HG03571 (cell line): ENCODE results near the gene UBA1.

Source experiments
- ATAC-seq: cut with Tn5 transposase; IDR thresholded peaks from one replicate; pipeline ENCODE4 v1.9.1; 2021; ENCODE audit not compliant: unreplicated experiment

UBA1 gene

GRCh38 chrX:47210661-47211425, 17.2 kb downstream of the UBA1 start:
- no peak for ATAC-seq

DNA sequence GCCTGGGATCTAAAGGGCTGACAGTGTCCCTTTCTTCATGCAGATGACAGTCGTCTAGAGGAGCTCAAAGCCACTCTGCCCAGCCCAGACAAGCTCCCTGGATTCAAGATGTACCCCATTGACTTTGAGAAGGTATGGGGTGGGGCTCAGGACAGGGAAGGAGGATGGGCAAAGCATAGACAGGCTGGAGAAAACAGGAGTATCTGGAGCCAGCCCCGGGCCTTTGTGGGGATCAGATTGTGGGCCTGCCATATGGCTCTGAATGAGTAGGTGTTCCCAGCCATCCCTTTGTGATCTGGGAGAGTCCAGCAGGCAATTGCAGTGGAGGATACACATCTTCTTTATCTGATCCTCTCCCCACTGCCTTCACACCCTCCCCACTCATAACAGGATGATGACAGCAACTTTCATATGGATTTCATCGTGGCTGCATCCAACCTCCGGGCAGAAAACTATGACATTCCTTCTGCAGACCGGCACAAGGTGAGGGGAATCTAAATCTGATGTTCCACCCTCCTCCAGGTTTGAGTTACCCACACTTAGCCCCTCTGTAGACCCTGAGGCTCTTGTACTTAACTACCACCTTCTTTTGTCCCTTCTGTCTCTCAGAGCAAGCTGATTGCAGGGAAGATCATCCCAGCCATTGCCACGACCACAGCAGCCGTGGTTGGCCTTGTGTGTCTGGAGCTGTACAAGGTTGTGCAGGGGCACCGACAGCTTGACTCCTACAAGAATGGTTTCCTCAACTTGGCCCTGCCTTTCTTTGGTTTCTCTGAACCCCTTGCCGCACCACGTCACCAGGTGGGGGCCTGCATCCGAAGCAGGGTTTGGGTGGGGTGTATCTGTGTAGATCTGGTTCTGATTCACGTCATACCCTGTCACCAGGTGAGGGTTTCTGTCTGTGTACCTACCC, 19.0 kb downstream of the UBA1 start:
- ATAC-seq = no peak

DNA sequence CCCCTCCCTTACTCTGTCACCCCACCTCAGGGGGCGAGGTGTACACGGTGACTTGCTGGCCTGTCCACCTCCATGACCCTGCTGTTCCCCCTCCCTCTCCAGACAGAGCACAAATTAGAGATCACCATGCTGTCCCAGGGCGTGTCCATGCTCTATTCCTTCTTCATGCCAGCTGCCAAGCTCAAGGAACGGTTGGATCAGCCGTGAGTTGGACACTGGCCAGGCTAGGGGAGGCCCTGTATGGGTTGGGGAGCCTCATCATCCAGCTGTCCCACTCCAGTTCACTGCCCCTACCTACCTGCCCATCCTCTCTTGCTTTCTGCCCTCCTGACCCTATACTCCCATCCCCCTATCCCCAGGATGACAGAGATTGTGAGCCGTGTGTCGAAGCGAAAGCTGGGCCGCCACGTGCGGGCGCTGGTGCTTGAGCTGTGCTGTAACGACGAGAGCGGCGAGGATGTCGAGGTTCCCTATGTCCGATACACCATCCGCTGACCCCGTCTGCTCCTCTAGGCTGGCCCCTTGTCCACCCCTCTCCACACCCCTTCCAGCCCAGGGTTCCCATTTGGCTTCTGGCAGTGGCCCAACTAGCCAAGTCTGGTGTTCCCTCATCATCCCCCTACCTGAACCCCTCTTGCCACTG, 20.9 kb downstream of the UBA1 start:
- no peak for ATAC-seq

GRCh38 chrX:47215291-47215900, 21.8 kb downstream of the UBA1 start:
- no peak for ATAC-seq

DNA sequence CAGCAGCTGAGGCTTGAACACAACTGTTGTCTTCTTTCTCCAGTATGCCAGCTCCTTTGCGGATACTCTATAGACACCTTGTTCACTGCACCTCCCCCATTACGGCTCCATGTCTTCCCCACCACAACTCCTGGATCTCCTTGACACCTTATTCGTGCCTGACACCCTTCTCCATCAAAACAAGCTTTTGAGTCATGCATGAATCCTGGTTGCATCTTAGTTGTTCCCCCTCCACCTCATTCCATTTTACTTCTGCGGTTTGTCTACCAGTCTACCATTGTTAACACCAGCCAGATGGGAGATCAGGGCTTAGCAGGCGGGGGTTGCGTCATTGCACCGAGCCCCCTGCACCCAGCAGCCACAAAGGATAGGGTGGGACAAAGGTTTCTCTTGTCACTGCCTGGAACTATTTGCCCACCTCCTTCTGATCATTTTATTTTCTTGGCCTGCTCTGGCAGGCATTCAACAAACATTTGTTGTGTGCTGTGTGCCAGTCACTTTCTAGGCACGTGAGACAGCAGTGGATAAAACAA, 22.8 kb downstream of the UBA1 start:
- no peak for ATAC-seq

DNA sequence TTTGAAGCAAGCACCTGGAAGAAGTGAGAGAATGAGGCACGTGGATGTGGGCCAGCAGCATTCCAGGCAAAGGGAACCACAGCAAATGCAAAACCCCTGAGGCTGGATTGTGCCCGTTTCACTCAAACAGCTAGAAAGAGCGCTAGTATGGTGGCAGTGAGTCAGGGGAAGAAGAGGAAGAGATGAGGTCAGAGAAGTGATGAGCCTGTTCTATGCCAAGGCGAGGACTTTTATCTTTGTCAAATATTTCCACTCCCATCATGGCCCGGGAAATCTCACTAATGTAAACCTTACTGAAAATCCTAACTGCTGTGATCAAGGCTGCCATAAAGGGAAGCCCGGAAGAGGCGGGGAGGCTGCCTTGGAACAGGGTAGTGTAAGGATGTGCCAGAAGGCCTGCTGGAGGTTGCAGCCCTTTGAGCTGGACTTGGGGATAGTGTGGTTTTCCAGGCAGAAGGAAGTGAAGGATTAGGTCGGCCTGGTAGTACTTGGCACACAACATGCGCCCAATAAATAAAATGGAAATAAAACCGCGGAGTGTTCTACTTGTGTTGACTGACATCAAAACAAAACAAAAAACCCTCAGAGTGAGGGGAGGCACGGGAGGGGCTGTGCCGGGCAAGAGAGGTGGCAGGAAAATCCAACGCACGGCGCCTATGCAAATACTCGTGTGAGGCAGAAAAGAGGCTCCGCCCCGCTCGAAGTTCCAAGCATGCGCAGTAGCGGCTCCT, 23.7 kb downstream of the UBA1 start:
- no peak for ATAC-seq

GRCh38 chrX:47217852-47218279, 24.2 kb downstream of the UBA1 start:
- ATAC-seq = peak; percentile 80

GRCh38 chrX:47218280-47218919, 24.8 kb downstream of the UBA1 start, which contains the start of gene CDK16:
Gene CDK16, plus strand, starts transcription at chrX:47218681. Its CDS starts 4,877 bp downstream, at chrX:47223558.
- peak; percentile 32 for ATAC-seq

GRCh38 chrX:47218920-47219815, 25.5 kb downstream of the UBA1 start:
- ATAC-seq = no peak

GRCh38 chrX:47221756-47222155, 28.1 kb downstream of the UBA1 start:
- no peak for ATAC-seq

DNA sequence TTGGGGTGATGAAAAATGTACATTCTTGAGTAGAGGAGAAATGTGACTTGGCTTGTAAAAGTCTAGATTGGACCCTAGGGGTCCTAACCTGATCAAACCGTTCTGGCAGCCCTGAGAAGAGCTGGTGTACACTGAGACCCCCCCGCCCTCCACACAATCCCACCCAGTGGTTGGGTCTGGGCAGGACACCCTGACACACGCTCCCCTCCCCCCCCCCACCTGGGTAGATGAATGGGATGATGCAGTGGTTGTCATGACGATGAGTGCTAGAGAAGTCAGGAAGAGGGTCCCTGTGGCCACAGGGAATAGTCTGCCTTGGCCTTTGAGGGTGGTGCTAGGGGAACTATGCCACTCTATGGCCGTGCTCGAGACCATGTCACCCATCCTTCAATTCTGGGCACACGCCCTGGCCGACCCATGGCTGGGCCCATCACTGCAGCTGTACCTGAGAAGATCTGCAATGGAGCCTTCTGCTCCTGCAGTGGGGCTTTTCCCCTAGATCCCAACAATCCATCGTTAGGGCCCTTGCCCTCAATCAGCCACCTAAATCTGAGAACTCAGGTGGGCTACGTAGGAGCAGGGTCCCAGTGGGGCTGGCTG, 29.2 kb downstream of the UBA1 start:
- ATAC-seq = no peak

DNA sequence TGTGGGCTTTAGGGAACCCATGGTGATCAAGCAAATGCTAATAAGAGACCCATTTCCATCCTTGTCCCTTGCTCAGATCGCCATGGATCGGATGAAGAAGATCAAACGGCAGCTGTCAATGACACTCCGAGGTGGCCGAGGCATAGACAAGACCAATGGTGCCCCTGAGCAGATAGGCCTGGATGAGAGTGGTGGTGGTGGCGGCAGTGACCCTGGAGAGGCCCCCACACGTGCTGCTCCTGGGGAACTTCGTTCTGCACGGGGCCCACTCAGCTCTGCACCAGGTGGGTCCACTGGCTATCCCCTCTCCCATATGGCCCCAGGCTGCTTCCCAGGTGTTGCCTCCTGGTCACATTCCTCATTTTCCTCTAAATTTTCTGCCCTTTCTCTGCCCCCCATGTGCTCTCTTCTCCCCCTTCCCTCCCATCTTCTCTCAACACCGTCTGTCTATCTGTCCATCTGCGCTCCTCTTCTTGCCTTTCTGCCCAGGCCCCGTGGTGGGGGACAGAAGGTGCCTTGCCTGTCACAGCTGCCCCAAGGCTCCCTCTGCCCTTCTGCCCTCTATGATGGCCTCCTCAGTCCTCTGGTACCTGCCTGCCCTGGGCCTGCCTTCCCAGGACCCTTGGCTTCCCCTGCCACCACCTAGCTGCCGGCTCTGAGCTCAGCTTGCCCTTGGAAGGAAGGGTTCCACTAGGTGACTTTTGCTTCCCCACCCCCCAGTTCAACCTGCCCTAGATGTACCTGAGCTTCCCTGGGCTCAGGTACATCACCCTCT, 30.0 kb downstream of the UBA1 start:
- no peak for ATAC-seq

DNA sequence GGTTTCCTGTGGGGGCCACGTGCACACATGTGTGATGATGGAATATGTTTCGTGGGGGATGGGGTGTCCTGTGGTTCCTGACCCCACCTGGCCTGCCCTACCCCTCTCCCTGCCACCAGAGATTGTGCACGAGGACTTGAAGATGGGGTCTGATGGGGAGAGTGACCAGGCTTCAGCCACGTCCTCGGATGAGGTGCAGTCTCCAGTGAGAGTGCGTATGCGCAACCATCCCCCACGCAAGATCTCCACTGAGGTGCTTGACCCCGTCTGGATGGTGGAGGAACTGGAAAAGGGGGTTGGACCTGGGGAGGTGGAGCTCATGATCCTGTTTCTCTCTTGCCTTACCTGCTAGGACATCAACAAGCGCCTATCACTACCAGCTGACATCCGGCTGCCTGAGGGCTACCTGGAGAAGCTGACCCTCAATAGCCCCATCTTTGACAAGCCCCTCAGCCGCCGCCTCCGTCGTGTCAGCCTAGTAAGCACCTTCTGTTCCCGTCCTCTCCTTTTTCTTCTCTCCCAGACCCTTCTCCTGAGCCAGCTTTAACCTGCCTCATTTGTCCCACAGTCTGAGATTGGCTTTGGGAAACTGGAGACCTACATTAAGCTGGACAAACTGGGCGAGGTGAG, 30.8 kb downstream of the UBA1 start:
- ATAC-seq = no peak

GRCh38 chrX:47224896-47225290, 31.3 kb downstream of the UBA1 start:
- no peak for ATAC-seq

DNA sequence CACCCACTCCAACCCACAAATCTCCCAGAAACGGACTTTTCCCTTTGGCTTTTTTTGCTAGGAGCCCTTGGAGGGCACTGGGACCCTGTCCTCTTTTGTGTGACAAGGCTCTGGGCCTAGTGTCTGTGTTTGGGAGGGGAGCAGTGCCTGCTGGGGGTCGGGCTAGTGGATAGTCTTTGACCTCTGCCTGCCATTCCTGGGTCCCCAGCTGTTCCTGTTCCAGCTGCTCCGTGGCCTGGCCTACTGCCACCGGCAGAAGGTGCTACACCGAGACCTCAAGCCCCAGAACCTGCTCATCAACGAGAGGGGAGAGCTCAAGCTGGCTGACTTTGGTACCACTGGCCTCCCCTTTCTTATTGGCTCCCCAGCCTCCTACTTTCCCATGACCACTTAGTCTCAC, 32.4 kb downstream of the UBA1 start:
- no peak for ATAC-seq

DNA sequence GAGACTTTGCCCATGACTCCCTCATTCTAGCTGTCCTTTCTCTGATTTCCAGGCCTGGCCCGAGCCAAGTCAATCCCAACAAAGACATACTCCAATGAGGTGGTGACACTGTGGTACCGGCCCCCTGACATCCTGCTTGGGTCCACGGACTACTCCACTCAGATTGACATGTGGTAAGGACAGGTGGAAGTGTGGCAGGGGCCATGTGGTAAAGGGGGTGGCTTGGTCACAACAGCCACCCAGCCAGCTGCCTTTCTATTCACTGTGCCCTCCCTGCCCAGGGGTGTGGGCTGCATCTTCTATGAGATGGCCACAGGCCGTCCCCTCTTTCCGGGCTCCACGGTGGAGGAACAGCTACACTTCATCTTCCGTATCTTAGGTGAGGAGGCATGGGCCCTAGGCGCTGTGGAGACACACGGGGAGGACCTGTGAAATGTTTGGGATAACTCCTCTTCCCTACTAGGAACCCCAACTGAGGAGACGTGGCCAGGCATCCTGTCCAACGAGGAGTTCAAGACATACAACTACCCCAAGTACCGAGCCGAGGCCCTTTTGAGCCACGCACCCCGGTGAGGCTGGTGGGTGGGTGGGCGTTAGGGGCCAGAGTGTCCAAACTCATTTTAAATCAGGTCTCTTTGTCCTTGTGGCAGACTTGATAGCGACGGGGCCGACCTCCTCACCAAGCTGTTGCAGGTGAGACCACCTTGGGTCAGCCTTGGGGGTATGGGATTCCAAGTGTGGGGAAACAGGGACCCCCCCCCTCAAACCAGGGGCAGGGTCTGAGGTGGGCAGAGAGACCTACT, 33.1 kb downstream of the UBA1 start:
- no peak for ATAC-seq

- ATAC-seq = no peak
Observed at GRCh38 chrX:47227334-47227583, 33.6 kb downstream of the UBA1 start.
